Regular cardiac myocyte (primary cell): ENCODE data around the gene RAP2B. TPM values are rescaled to one million over a fixed set of nuclear protein-coding genes. Genes with fewer than 3 reads are reported as not detected.

ENCODE experiments used
- total RNA-seq: library from RNA; depleted of rRNA; stranded (reverse); fragments of >200 nt; gene quantifications from 2 replicates; pipeline ENCODE4 v1.2.3, GENCODE V29; 2014

The RAP2B gene
- 29.3 and 34.3 TPM in 2 replicates for total RNA-seq

GRCh38 chr3:153161714-153162512 lies at the start of gene RAP2B:
RAP2B (plus strand) TSS chr3:153162226; CDS start chr3:153162694, 468 bp downstream.

